ENCODE data around the gene MAP6D1. TPM values are rescaled to one million over a fixed set of nuclear protein-coding genes. Genes with fewer than 3 reads are reported as not detected.

Gene MAP6D1
- polyA plus RNA-seq, 1 donor from 2014 or later, result 3.1 TPM

DNA sequence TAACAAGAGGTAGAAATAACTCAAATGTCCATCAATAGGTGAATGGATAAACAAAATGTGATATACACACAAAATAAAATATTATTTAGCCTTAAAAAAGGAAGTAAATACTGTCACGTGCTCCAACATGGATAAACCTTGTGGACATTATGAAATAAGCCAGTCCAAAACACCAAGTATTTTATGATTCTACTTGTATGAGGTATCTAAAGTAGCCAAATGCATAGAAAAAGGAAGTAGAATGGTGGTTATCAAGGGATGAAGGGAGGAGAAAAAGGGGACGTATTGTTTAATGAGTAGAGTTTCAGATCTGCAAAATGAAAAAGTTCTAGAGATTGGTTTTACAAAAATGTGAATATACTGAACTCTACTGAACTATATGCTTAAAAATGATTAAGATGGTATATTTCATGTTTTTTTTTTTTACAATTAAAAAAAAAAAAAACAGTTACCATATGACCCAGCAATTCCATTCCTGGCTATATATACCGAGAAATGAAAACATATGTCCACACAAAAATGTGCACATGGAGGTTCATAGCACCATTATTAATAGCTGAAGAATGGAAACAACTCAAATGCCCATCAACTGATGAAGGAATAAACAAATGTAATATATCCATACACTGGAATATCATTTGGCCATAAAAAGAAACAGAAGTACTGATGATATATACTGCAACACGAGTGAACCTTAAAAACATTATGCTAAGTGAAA, 29.1 kb upstream of the MAP6D1 start:
- Histone ChIP-seq H3F3A (ENCODE audit: insufficient read depth, low read length, poor library complexity, severe bottlenecking) (no peaks in the 10 kb centered on the region), H4K20me1 (ENCODE audit: insufficient read depth) (no peaks in the 10 kb centered on the region), H2AFZ (ENCODE audit: low read depth, low read length) (no peak overlapping the region), H3K4me2 (ENCODE audit: low read length) (no peak overlapping the region), H3K9ac (ENCODE audit: low read length) (no peak overlapping the region), H3K9me2 (ENCODE audit: insufficient read depth, low read length) (no peaks in the 10 kb centered on the region), H3K9me3 (ENCODE audit: low read length) (no peaks in the 10 kb centered on the region), H3K27ac (ENCODE audit: low read length) (no peak overlapping the region), H3K27me3 (ENCODE audit: insufficient read depth, low read depth, low read length) (no peaks in the 10 kb centered on the region), H3K79me2 (replicated peaks; ENCODE audit: insufficient read depth, low read length) (peaks cover under 1% of the 10 kb centered on the region), H3K36me3 (ENCODE audit: insufficient read depth, low read length) (peaks cover 7% of the 10 kb centered on the region), H3K4me3 (ENCODE audit: low read length) (no peak overlapping the region)
- TF ChIP-seq TAF1 (IDR thresholded peaks at IDR 0.05; ENCODE audit: low read depth), result no peak
- TF ChIP-seq MXI1 (conservative IDR thresholded peaks at IDR 0.05; ENCODE audit: poor library complexity, severe bottlenecking), result no peak
- no peak for TF ChIP-seq RAD21 (conservative IDR thresholded peaks at IDR 0.05)
- no peak for TF ChIP-seq EZH2 (IDR thresholded peaks at IDR 0.05; ENCODE audit: borderline replicate concordance, insufficient read depth, low read length, poor library complexity, severe bottlenecking)

DNA sequence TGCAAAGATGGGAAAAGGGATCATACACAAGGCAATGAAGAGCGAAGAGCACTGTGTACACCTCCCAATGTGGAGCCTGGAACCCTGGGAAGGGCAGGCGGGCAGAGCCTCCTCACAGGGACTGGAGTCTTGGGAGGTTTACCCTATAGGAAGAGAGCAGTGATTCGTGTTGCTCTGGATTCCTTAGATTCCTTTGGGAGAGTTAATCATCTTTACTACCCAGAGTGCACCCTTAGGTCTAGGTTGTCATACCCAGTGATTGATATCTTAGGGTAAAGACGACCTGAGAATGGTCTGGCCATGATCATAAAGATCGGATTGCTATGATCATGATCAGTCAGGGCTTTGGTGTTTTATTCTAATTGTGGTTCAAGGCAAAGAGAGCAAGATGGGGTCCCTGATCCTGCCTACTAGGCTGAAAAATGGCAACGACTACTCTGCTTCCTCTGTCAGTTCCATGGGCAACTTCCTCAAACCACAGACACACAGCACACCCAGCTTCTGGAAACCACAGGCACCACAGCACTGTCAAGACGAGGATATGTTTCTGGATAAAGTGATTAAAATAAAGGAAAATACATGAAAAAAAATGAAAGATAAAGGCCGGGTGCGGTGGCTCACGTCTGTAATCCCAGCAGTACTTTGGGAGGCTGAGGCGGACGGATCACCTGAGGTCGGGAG, 20.4 kb upstream of the MAP6D1 start:
- Histone ChIP-seq H3K4me3 (ENCODE audit: low read length) (no peak overlapping the region), H4K20me1 (ENCODE audit: insufficient read depth) (no peaks in the 10 kb centered on the region), H3K27ac (ENCODE audit: low read length) (no peak overlapping the region), H3K9me3 (ENCODE audit: low read length) (no peaks in the 10 kb centered on the region), H3F3A (ENCODE audit: insufficient read depth, low read length, poor library complexity, severe bottlenecking) (no peaks in the 10 kb centered on the region), H2AFZ (ENCODE audit: low read depth, low read length) (no peak overlapping the region), H3K79me2 (replicated peaks; ENCODE audit: insufficient read depth, low read length) (peaks cover 6% of the 10 kb centered on the region), H3K4me2 (ENCODE audit: low read length) (no peak overlapping the region), H3K27me3 (ENCODE audit: insufficient read depth, low read depth, low read length) (no peaks in the 10 kb centered on the region), H3K9ac (ENCODE audit: low read length) (no peak overlapping the region), H3K9me2 (ENCODE audit: insufficient read depth, low read length) (no peaks in the 10 kb centered on the region), H3K36me3 (ENCODE audit: insufficient read depth, low read length) (no peaks in the 10 kb centered on the region)
- TF ChIP-seq REST (IDR thresholded peaks at IDR 0.05; ENCODE audit: borderline replicate concordance), result no peak
- TF ChIP-seq EP300 (conservative IDR thresholded peaks at IDR 0.05; ENCODE audit: poor library complexity, severe bottlenecking), result no peak
- no peak for TF ChIP-seq EZH2 (IDR thresholded peaks at IDR 0.05; ENCODE audit: borderline replicate concordance, insufficient read depth, low read length, poor library complexity, severe bottlenecking)
- TF ChIP-seq SMC3 (conservative IDR thresholded peaks at IDR 0.05; ENCODE audit: poor library complexity), result no peak
- TF ChIP-seq TAF1 (IDR thresholded peaks at IDR 0.05; ENCODE audit: low read depth), result no peak
- TF ChIP-seq POLR2AphosphoS5 (IDR thresholded peaks at IDR 0.05), result no peak
- TF ChIP-seq, protein P1, sequence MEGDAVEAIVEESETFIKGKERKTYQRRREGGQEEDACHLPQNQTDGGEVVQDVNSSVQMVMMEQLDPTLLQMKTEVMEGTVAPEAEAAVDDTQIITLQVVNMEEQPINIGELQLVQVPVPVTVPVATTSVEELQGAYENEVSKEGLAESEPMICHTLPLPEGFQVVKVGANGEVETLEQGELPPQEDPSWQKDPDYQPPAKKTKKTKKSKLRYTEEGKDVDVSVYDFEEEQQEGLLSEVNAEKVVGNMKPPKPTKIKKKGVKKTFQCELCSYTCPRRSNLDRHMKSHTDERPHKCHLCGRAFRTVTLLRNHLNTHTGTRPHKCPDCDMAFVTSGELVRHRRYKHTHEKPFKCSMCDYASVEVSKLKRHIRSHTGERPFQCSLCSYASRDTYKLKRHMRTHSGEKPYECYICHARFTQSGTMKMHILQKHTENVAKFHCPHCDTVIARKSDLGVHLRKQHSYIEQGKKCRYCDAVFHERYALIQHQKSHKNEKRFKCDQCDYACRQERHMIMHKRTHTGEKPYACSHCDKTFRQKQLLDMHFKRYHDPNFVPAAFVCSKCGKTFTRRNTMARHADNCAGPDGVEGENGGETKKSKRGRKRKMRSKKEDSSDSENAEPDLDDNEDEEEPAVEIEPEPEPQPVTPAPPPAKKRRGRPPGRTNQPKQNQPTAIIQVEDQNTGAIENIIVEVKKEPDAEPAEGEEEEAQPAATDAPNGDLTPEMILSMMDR (IDR thresholded peaks at IDR 0.05; ENCODE audit: poor library complexity, severe bottlenecking), result no peak
- TF ChIP-seq RAD21 (conservative IDR thresholded peaks at IDR 0.05), result no peak
- TF ChIP-seq MXI1 (conservative IDR thresholded peaks at IDR 0.05; ENCODE audit: poor library complexity, severe bottlenecking), result no peak

Measured in neural cell (in vitro differentiated cells).